Measurements from ENCODE around the gene COPRS.

GRCh38 chr17:31859487-31860008 is 504 bp upstream of the COPRS start:
- TF ChIP-seq TCF4 (CRISPR knock-in tag; IDR thresholded peaks at IDR 0.05; ENCODE audit: borderline replicate concordance) (no peak), CREB5 (CRISPR knock-in tag; IDR thresholded peaks at IDR 0.05; ENCODE audit: low read depth) (no peak), POU6F1 (CRISPR knock-in tag; IDR thresholded peaks at IDR 0.05; ENCODE audit: borderline replicate concordance, low read depth) (no peak), ISL1 (CRISPR knock-in tag; IDR thresholded peaks at IDR 0.05) (no peak), ARNTL (CRISPR knock-in tag; IDR thresholded peaks at IDR 0.05; ENCODE audit: borderline replicate concordance, low read depth) (no peak), ZFP30 (CRISPR knock-in tag; IDR thresholded peaks at IDR 0.05) (no peak), CSRNP3 (CRISPR knock-in tag; IDR thresholded peaks at IDR 0.05) (no peak)
